Astrocyte of the cerebellum (primary cell): ENCODE data around the gene PROSER2.
A peak's percentile ranks its signal among the peaks of the same experiment; 100 is the strongest.

Experiments used
- DNase-seq: peaks from one replicate; pipeline ENCODE4 v3.0.0-alpha.2; 2011; ENCODE audit warnings: low read depth
- H3K4me3 ChIP-seq: 2 replicates; pipeline ENCODE4 v1.5.1; 2011; ENCODE audit warnings: mild to moderate bottlenecking, low read depth, low read length, moderate library complexity
- CTCF ChIP-seq: IDR thresholded peaks from 2 replicates; pipeline ENCODE4 v1.5.1; 2012; ENCODE audit warnings: low read length, low read depth, moderate library complexity, mild to moderate bottlenecking; ENCODE audit errors: missing control alignments
- in situ Hi-C: cut with HindIII; loops from 2 replicates; pipeline ENCODE4 v1.10.0; 2017; ENCODE audit warnings: low sequenced_read_pairs

The PROSER2 gene

DNA sequence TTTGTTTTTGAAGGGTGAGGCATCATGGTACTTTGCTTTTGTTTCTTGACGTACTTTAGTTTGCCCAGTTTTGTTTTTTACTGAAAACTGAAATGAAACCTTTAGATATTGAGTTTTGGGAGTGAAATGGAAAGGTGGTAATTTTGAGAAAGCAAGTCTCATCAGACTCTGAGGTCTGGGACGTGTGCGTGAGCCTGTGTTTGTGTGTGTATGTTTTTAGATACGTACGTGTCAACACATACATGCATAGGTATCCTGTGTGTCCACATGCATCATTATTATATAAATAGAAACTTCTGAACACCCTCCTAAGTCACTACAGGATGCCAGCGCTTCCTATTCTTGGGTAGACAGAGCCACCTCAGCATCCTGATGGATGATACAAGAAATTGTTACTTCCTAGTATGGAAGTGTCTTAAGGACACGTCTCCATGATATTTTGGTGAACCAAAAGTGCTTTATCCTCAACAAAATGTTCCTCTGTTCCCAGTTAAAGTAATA, 47.8 kb downstream of the PROSER2 start:
- no peak for TF ChIP-seq CTCF
- no peak for DNase-seq
- no peak overlapping the region for H3K4me3 ChIP-seq
- in situ Hi-C loops = loop anchor here (5.0 kb wide), 1 partner anchor 49 kb away; the partner anchor contains the start of gene PROSER2

GRCh38 chr10:11871466-11871865, 48.3 kb downstream of the PROSER2 start:
- in situ Hi-C loops = loop anchor here (5.0 kb wide), 1 partner anchor 49 kb away; the partner anchor contains the start of gene PROSER2
- no peak for TF ChIP-seq CTCF
- H3K4me3 ChIP-seq = no peak overlapping the region
- no peak for DNase-seq

DNA sequence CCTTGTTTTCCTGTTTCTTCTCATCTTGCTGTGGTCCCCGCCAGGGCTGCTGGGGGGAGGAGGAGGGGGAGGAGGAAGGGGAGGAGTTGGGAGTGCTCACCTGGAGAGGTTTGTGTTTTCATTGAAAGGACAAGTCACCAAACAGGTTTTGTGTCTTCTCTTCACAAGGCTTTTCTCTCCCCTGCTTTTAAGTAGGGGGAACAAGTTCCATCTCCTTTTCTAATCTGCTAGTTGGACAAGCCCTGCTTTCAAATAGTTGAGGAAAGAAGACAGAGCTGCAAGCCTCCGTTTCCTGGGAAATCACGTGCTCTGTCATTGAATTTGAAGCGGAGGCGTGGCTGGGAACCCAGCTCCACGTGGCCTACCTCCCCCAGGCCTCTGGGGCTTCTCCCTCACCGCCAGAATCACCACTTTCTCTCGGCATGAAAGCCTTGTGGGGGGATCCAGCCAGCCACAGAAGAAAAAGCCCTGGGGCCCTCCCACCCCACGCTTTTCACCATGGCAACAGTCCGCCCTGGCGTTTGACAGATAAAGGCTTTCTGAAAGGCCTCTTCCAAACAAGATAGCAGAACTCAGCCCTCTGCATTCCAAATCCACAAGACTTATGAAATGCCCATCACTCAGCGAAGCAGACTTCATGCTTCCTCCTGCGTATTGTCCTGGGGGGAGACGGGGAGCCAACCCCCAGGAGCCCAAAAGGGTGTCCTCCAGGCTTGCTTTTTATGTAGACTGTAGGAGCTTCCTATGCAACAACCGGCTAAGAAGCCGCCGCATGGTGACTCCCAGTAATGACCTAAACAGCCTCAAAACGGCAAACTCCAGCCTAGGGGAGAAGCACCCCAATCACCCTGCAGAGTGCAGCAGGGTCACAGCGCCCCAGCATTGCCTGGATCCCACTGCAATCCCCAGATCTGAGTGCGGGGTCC, 51.7 kb downstream of the PROSER2 start:
- no peak for DNase-seq

GRCh38 chr10:11875494-11876281, 52.5 kb downstream of the PROSER2 start:
- TF ChIP-seq CTCF = no peak
- in situ Hi-C loops = no loop called here
- no peak overlapping the region for H3K4me3 ChIP-seq
- DNase-seq = peak; percentile 26

More for the DNA sequence above, 51.7 kb downstream of the PROSER2 start:
- no peak for TF ChIP-seq CTCF
- H3K4me3 ChIP-seq = no peak overlapping the region
- in situ Hi-C loops = loop anchor here (5.0 kb wide), 1 partner anchor 53 kb away; the partner anchor contains the start of gene PROSER2

DNA sequence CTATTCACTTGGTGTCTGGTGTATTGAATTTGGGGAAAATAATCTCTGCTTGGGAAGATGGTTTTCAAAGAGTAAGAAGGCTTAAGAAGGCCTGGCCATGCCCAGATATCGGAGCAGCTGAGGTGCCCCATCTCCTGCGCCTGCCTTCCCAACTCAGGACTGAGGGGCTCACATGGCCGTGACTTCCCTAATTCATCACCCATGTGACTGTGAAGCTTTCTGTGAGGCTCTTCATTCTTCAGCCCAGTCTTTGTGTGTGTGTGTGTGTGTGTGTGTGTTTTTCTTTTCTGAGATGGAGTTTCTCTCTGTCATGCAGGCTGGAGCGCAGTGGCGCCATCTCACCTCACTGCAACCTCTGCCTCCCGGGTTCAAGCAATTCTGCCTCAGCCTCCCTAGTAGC, 53.2 kb downstream of the PROSER2 start:
- H3K4me3 ChIP-seq = no peak overlapping the region
- TF ChIP-seq CTCF = no peak
- no peak for DNase-seq
- in situ Hi-C loops = no loop called here

DNA sequence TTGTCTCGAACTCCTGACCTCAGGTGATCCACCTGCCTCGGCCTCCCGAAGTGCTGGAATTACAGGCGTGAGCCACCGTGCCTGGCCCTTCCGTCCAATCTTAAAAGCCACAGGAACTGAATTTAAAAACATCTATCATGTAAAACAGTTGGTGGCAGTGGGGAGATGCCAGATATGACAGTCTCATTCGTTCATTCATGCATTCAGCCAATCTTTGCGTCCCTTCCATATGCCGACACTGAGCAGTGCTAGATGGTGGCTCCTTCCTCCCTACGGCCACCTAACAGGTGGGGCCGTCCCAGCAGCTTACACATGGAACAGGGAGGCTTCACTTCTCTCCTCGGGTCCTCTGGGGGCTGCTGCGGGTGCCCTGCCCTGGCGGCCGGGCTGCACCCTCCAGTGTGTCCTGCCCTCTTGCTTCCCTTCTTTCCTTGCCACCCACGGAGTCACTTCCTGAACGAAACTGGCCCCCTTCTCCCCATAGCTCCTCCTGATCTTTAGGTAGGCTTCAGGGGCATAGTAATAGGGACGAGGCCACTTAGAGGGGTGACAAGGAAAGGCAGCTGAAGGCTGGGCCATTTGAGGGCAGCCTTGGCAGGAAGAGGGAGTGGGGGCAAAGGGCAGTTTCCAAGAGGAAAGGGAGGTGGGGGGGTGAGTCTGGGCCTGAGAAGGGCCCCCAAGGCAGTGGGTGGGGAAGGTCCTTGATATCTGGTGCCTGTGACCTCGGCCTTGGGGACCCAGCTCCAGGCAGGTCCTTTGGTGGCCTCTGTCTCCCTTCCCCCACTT, 53.8 kb downstream of the PROSER2 start:
- H3K4me3 ChIP-seq = no peak overlapping the region
- no peak for TF ChIP-seq CTCF
- no peak for DNase-seq
- in situ Hi-C loops = no loop called here
